Measurements from ENCODE around the gene MRPS6.

- no peak for TF ChIP-seq EZH2 (IDR thresholded peaks at IDR 0.05; ENCODE audit: borderline replicate concordance, low read length)
- no peak for TF ChIP-seq CTCF (conservative IDR thresholded peaks at IDR 0.05 in 1 of 2, IDR thresholded peaks at IDR 0.05 in 1 of 2; ENCODE audit: extremely low read depth in 1 of 2, insufficient read depth in 1 of 2, low read depth in 1 of 2, low read length in 2 of 2)
Measured at GRCh38 chr21:34154878-34155277, 81.5 kb downstream of the MRPS6 start.
